DND-41 (cell line): ENCODE data around the gene C1QTNF1.
A peak's percentile ranks its signal among the peaks of the same experiment; 100 is the strongest.

Source experiments
- ATAC-seq: fragments of 200-7000 bp; cut with Tn5 transposase; 3 replicates; pipeline ENCODE4 v1.9.1; 2021; ENCODE audit warnings: low read depth; ENCODE audit not compliant: insufficient read depth
- DNase-seq: peaks from one replicate; pipeline ENCODE4 v3.0.0-alpha.2; 2020
- H2AFZ ChIP-seq: 2 replicates; pipeline ENCODE4 v1.6.0; 2012; ENCODE audit warnings: low read depth, low read length
- H3K27ac ChIP-seq: 2 replicates; pipeline ENCODE4 v1.5.1; 2012; ENCODE audit warnings: low read length, inconsistent platforms
- H3K27me3 ChIP-seq: fragments of 200-600 bp; sonication (generic); 2 replicates; pipeline ENCODE4 v1.6.0; 2012; ENCODE audit warnings: low read length, mild to moderate bottlenecking, inconsistent platforms; ENCODE audit not compliant: insufficient read depth, poor library complexity
- H3K36me3 ChIP-seq: 2 replicates; pipeline ENCODE4 v1.5.1; 2012; ENCODE audit warnings: low read length, inconsistent platforms; ENCODE audit not compliant: insufficient read depth
- H3K4me1 ChIP-seq: 2 replicates; pipeline ENCODE4 v1.5.1; 2012; ENCODE audit warnings: mild to moderate bottlenecking, low read length; ENCODE audit not compliant: insufficient read depth
- H3K4me2 ChIP-seq: 2 replicates; pipeline ENCODE4 v1.6.0; 2012; ENCODE audit warnings: mild to moderate bottlenecking, moderate library complexity, low read length, inconsistent platforms; ENCODE audit not compliant: insufficient read depth
- H3K4me3 ChIP-seq, 2 experiments: fragments of 200-600 bp in 1 of 2; shearing (Covaris generic) in 1 of 2; 2 replicates each; pipeline ENCODE4 v1.5.1; 2012 to 2016; ENCODE audit warnings: inconsistent platforms in 2 of 2, low read length in 2 of 2, mild to moderate bottlenecking in 2 of 2, low read depth in 1 of 2, moderate library complexity in 1 of 2
- H3K79me2 ChIP-seq: 2 replicates; pipeline ENCODE4 v1.6.0; 2012; ENCODE audit warnings: low read length, inconsistent platforms; ENCODE audit not compliant: insufficient read depth
- H3K9ac ChIP-seq: 2 replicates; pipeline ENCODE4 v1.6.0; 2012; ENCODE audit warnings: low read depth, mild to moderate bottlenecking, inconsistent platforms, low read length, moderate library complexity
- H3K9me3 ChIP-seq: 2 replicates; pipeline ENCODE4 v1.5.1; 2012; ENCODE audit warnings: low read length, moderate library complexity, mild to moderate bottlenecking, inconsistent platforms; ENCODE audit not compliant: insufficient read depth, severe bottlenecking
- H4K20me1 ChIP-seq: 2 replicates; pipeline ENCODE4 v1.6.0; 2012; ENCODE audit warnings: low read length; ENCODE audit not compliant: insufficient read depth
- EZH2 ChIP-seq: IDR thresholded peaks from 3 replicates; pipeline ENCODE4 v1.6.1; 2012; ENCODE audit warnings: borderline replicate concordance, low read depth, mild to moderate bottlenecking, moderate library complexity, low read length, inconsistent platforms; ENCODE audit not compliant: severe bottlenecking
- TF ChIP-seq, protein P1 (sequence below): IDR thresholded peaks from 2 replicates; pipeline ENCODE4 v1.5.1; 2012; ENCODE audit warnings: borderline replicate concordance, low read length, moderate library complexity, mild to moderate bottlenecking; ENCODE audit not compliant: poor library complexity, severe bottlenecking; ENCODE audit errors: extremely low read depth

C1QTNF1 gene

DNA sequence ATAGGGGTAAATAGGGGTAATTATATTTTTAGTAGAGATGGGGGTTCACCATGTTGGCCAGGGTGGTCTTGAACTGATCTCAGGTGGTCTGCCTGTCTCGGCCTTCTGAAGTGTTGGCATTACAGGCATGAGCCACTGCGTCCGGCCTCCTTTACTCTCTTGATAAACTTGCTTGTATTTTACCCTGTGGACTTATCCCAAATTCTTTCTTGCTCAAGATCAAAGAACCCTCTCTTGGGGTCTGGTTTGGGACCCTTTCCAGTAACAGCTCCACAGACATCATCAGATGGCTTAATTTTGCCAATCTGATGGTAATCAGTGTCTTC is 5.6 kb upstream of the C1QTNF1 start:
- Histone ChIP-seq H3K27ac (no peak overlapping the region), H2AFZ (no peak overlapping the region), H3K4me2 (no peak overlapping the region), H3K4me3 (no peak overlapping the region), H3K79me2 (no peaks in the 10 kb centered on the region), H3K36me3 (no peaks in the 10 kb centered on the region), H4K20me1 (0 out of 2 replicates have a peak, but pooled peaks cover 4% of the 10 kb centered on the region), H3K9me3 (peaks cover 18% of the 10 kb centered on the region), H3K4me1 (peaks cover 3% of the 10 kb centered on the region; the same call in 1 of the 2 replicates), H3K27me3 (peaks cover 7% of the 10 kb centered on the region), H3K9ac (no peak overlapping the region)
- DNase-seq (no peak), ATAC-seq (no peak)
- TF ChIP-seq, protein P1, sequence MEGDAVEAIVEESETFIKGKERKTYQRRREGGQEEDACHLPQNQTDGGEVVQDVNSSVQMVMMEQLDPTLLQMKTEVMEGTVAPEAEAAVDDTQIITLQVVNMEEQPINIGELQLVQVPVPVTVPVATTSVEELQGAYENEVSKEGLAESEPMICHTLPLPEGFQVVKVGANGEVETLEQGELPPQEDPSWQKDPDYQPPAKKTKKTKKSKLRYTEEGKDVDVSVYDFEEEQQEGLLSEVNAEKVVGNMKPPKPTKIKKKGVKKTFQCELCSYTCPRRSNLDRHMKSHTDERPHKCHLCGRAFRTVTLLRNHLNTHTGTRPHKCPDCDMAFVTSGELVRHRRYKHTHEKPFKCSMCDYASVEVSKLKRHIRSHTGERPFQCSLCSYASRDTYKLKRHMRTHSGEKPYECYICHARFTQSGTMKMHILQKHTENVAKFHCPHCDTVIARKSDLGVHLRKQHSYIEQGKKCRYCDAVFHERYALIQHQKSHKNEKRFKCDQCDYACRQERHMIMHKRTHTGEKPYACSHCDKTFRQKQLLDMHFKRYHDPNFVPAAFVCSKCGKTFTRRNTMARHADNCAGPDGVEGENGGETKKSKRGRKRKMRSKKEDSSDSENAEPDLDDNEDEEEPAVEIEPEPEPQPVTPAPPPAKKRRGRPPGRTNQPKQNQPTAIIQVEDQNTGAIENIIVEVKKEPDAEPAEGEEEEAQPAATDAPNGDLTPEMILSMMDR: no peak
- no peak for TF ChIP-seq EZH2

DNA sequence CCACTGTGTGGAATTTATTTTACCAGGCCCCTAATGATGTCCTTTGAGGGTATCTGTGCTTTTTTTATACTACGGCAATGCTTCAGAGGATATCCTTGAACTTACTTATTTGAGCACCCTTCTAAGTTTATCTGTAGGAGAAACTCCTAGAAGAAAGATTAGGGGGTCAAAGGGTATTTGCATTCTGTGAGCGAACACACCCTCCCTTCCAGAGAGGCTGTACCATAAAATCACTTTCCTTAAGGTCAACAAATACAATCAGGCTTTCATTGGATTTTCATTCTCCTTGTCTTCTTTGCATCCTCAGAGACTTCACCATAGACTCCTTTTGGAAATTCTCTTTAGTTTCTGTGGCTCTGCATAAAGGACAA is 4.7 kb upstream of the C1QTNF1 start:
- Histone ChIP-seq H3K4me2 (no peak overlapping the region), H3K4me3 (no peak overlapping the region), H3K36me3 (no peaks in the 10 kb centered on the region), H3K27ac (no peak overlapping the region), H3K9me3 (peaks cover 12% of the 10 kb centered on the region), H3K9ac (no peak overlapping the region), H3K27me3 (peaks cover 9% of the 10 kb centered on the region), H3K4me1 (peaks cover 12% of the 10 kb centered on the region), H2AFZ (no peak overlapping the region), H3K79me2 (no peaks in the 10 kb centered on the region), H4K20me1 (0 out of 2 replicates have a peak, but pooled peaks cover 4% of the 10 kb centered on the region)
- no peak for TF ChIP-seq EZH2
- TF ChIP-seq, protein P1: no peak
- ATAC-seq: no peak
- DNase-seq: no peak

DNA sequence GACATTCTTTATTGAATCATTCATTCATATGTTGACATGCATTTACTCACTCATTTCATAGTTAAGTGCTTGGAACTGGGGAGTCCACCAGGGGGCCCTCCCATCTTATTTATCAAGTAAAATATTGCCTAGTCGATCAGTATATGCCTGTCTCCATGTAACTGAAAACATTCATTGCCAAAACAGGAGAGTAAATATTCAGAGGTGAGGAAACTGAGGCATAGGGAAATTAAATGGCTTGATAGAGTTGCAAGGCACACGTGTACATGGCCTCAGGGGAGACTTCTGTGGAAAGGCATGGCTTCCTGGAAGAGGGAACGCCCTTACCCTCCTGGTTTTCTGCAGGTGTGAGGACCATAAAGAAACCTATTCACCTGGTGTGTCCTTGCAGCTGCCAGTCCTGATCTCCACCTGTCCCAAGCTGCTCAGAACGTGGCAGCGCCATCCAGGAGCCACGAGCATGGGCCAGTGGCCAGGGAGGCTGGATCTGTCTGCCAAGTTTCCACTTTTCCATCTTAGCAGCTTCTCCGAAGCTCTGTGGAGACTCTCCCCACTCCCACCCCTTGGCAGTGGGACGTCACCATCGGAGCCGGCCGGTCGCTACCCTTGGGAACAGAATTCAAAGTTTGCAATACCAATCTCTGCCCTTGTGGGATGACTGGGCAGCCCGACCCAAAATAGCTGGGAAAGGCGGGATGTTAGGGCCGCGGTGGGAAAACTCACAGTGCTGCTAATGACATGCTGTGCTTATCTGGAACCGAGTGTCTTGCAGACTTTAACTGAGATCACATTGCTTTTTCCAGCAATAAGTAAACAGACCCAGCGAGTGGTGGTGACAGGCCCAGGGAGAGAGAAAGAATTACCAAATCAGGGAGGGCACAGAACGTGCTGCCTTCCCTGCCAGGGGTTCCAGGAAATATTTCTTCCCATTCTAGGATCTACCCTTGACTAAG is 4.1 kb upstream of the C1QTNF1 start:
- no peak overlapping the region for H3K9ac ChIP-seq
- ATAC-seq (no peak), DNase-seq (peak; percentile 35)
- no peaks in the 10 kb centered on the region for H3K79me2 ChIP-seq
- 0 out of 2 replicates have a peak, but pooled peaks cover 4% of the 10 kb centered on the region for H4K20me1 ChIP-seq
- no peak overlapping the region for H3K4me3 ChIP-seq
- peaks cover 5% of the 10 kb centered on the region for H3K9me3 ChIP-seq
- no peak overlapping the region for H3K27ac ChIP-seq
- no peak overlapping the region for H2AFZ ChIP-seq
- no peaks in the 10 kb centered on the region for H3K36me3 ChIP-seq
- peaks cover 9% of the 10 kb centered on the region for H3K27me3 ChIP-seq
- H3K4me2 ChIP-seq: no peak overlapping the region
- H3K4me1 ChIP-seq: peaks cover 19% of the 10 kb centered on the region
- no peak for TF ChIP-seq EZH2
- TF ChIP-seq, protein P1: peak; percentile 57
